GM19397 (cell line): ENCODE data around the gene CEBPZ.
"Not testable (repeated sequence)": the region's sequence is repeated elsewhere in the genome, so short reads cannot be mapped to it uniquely, and the experiment has no call there.

Source experiments
- ATAC-seq: cut with Tn5 transposase; IDR thresholded peaks from one replicate; pipeline ENCODE4 v1.9.1; 2021; ENCODE audit warnings: mild to moderate bottlenecking, moderate library complexity; ENCODE audit not compliant: unreplicated experiment

Gene CEBPZ, protein sequence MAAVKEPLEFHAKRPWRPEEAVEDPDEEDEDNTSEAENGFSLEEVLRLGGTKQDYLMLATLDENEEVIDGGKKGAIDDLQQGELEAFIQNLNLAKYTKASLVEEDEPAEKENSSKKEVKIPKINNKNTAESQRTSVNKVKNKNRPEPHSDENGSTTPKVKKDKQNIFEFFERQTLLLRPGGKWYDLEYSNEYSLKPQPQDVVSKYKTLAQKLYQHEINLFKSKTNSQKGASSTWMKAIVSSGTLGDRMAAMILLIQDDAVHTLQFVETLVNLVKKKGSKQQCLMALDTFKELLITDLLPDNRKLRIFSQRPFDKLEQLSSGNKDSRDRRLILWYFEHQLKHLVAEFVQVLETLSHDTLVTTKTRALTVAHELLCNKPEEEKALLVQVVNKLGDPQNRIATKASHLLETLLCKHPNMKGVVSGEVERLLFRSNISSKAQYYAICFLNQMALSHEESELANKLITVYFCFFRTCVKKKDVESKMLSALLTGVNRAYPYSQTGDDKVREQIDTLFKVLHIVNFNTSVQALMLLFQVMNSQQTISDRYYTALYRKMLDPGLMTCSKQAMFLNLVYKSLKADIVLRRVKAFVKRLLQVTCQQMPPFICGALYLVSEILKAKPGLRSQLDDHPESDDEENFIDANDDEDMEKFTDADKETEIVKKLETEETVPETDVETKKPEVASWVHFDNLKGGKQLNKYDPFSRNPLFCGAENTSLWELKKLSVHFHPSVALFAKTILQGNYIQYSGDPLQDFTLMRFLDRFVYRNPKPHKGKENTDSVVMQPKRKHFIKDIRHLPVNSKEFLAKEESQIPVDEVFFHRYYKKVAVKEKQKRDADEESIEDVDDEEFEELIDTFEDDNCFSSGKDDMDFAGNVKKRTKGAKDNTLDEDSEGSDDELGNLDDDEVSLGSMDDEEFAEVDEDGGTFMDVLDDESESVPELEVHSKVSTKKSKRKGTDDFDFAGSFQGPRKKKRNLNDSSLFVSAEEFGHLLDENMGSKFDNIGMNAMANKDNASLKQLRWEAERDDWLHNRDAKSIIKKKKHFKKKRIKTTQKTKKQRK

DNA sequence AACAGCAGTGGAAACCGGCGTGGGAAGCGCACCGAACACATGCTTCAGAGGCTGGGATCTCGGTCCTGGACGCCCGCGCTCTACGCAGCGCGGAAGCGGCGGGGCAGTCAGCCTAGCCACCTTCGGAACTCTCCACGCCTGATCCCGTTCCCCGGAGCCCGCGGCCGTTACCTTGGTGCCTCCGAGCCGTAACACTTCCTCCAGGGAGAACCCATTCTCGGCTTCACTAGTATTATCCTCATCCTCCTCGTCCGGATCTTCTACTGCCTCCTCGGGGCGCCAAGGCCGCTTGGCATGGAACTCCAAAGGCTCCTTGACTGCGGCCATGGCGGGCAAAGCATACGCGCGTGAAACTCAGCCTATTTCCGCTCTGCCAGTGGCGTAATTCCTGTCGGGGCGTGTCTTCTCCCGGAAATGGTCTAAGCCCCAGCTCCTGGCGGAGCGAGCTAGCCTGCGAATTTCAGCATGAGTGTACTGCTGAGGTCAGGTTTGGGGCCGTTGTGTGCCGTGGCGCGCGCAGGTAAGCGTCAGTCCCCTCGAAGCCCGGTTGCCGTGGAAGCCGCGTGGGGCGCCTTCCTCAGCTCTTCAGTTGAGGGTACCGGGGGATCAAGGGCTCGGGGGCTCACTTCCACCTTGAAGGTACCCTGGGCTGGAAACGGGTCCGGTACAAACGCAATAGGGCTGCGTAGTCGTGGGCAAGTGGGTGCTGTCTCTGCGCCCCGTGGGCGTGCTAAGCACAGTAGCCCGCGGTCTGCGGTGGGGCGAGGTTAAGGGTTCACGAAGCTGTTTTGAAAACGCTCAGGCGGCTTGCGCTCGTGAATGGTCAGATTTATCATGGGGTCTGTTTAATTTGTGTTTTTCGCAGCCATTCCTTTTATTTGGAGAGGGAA is at the start of gene CEBPZ, which contains the start of gene NDUFAF7:
Gene CEBPZ, minus strand, starts transcription at position 356 of the 890 bp plus-strand sequence. Its CDS starts 29 bp downstream, at position 327.
Gene NDUFAF7, plus strand, starts transcription at position 418 of the 890 bp plus-strand sequence. Its CDS starts 48 bp downstream, at position 466.
- ATAC-seq: peak; percentile 94

DNA sequence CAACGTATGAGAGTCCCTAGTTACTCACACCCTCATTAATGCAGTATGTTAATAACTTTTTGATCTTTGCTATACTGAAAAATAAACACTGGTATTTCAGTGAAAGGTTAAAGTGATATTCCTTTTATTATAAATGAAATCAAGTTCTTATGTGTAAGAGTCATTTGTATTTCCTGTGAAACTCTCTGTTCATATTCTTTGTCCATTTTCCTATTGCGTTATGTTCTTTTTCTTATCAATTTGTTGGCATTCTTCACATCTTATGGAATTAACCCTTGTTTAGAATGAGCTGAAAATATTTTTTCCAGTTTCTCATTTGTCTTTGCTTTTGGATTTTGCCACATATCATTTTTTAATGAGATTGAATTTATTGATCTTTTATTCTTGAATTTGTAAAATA is 44.9 kb upstream of the CEBPZ start:
- no peak for ATAC-seq

DNA sequence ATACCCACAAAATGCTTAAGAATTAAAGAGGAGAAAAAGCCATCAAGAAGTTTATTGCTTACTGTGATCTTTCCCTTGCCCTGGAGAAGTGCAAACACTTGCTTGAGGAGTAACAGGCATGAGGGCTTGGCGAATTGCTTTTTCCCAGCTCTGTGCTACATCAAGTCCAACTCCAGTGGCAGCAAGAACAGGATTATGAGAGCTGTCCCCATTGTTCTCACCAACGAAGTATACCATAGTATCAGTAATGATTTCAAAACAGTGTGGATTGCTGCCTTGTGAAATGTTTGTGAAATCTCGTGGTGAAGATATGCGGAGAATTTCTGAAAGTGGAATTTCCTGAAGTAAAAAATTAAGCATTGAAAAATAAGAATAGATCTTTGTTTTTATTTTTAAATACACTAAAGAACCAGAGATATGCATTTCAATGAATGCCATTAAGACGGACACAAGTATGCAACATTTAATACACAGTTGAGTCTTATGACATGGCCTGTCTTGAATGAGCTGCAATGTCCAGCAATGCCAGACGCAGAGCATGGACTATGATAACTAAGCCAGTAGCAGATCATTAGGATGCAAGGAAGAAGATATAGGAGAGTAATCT is 43.1 kb upstream of the CEBPZ start:
- ATAC-seq: no peak

DNA sequence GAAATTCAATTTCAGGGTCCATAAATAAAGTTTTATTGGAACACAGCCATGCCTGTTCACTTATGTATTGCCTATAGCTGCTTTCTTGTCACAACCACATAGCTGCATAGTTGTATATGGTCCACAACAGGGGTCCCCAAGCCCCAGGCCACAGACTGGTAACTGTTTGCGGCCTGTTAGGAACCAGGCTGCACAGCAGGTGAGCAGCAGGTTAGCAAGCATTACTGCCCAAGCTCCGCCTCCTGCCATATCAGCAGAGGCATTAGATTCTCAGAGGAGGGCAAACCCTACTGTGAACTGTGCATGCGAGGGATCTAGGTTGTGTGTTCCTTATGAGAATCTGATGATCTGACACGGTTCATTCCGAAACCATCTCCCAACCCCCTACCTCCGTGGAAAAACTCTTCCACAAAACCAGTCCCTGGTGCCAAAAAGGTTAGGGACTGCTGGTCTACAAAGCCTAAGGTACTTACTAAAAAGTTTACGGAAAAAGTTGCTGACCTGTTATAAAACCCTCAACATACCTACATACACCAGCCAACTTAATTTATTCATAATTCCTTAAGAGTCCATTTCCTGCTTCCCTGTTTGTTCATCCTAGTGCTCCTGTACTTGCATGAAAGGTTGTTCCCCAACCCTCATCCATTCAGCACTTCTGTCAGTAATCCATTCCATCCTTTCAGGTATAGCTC is 40.1 kb upstream of the CEBPZ start:
- no peak for ATAC-seq

DNA sequence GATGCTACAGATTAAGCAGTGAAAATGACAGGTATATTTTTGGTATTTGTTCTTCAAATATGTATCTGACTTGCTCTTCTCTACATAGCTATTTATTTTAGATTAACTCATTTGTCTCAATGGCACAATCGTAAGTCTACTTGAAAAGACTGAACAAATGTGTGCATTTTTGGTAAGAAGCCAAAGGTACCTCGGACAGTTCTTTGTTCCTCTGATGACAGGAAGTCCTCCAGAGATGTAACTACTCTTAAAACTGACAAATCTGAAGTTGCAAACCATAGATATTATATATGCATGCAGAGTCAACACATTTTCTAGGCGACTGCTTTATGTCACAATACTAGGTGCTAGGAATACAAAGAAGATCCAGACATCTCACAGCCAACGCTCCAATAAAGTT is 36.7 kb upstream of the CEBPZ start:
- ATAC-seq: no peak

DNA sequence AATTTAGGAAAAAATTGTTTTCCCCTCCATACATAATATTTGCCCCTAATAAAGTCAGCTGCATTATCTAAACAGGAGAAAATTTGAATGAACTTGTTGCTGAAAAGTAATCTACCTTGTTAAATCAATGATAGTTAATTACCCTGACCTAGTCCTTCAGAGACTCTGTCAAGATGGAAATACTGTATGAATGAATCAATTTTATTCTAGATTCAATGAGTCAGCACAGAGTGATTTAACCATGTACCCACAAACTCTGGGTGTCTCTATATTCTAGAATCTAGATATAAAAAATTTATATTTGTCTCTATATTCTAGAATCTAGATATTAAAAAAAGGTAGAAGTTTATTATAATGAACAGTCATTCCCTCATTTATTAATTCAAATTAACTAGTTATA is 36.3 kb upstream of the CEBPZ start:
- ATAC-seq: no peak

DNA sequence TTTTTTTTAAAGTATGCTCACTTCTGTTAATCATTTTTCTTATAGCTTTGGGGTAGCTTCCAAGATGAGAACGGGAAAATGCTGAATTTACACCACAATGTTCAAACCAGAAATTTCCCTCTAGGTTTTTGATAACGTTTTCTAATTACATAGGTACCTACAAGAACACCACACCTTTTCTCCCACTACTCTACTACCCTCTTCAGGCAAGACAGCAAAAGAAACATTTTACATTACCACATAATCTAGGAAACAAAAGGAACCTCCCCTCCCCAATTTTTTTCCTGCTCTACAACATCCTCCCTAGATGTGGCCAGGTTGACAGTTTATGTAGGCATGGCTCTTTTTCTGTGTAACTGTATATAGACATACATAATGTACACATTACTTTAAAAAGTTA is 32.4 kb upstream of the CEBPZ start:
- no peak for ATAC-seq

DNA sequence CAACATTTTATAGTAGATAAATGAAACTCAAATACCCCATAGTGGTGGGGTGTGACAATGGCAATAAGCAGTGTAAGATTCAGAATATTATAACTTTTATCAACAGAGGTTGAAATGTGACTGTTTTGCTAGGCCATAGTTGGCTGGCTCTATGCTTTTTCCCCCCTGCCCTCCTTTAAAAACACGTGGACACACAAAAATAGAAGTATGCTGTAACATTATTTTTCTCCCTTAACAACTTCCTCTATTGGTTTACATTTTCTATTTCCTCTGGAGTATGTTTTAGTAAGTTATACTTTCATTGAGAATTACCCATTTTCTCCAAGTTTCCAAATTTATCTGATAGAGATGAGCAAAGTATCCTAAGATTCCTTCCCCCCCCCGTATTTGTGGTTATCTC is 31.1 kb upstream of the CEBPZ start:
- ATAC-seq: no peak

DNA sequence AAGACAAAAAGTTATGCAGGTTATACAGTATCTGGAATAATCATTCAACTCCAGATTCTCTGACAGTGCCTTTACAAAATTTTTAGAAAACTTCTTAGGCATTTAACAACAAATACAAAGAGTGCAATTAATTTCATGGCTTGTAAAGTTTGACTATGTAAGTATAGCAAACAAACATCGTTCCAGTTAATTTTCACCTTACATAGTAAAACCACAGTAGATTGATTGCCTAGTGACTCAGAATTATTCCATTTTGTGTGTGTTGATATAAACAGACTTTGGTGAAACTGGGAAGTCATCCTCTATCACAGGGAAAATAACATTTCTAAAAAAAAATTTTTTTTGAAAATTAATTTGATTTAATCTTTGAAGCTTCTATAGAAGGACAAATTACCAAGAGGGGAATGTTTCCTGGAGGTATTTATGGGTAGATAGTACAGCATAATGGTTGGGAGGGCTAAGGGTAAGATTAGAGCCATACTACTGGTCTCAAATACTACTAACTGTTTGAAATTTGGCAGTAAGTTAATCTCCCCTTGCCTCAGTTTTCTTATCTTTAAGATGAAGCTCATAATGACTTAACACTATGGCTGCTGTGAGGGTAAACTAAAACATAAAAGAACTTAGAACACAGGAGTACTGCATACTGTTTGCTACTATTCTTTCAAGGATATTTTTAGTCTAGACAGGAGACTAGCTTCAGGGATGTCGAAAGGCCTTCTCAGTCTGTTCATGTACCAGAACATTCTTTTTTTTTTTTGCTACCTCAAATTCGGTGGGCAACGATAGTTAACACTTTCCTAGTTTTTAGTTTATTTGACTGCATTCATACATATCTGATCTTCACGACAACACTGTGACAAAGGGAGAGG is 19.7 kb upstream of the CEBPZ start:
- ATAC-seq: no peak

DNA sequence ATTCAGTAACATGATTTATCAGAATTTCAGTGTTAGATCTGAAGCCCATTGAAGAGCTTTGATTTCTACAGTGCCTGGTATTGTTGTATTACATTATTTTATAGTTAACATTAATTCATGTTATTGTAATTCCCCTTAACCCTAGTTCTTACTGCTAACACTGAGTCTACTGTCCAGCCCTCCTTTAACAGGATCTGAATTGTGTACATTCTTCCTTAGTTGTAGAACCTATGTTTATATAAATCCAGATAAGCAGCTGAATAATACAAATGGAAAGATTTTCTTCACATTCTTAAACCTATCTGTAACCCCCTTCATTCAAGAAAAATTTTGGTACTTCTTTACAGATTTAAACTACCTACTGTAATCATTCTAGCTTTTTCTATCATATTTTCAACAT is 14.8 kb upstream of the CEBPZ start:
- no peak for ATAC-seq

DNA sequence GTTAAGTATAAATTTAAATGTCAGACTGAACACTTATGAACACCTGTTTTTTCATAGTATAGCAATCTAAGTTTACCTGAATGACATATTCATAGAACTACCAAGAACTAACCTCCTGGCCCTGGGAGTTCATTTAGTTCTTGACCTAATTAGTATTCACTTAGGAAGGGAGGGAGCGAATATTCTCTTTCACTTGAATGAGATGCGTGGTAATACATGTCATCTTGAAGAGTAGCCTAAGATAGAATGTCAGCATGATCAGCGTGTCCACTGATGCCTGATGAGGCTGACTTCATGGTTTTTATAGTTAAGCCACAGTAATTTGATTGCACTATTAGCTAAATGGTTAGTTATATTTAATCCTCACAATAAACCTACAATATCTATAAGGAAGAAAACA is 13.4 kb upstream of the CEBPZ start:
- no peak for ATAC-seq

DNA sequence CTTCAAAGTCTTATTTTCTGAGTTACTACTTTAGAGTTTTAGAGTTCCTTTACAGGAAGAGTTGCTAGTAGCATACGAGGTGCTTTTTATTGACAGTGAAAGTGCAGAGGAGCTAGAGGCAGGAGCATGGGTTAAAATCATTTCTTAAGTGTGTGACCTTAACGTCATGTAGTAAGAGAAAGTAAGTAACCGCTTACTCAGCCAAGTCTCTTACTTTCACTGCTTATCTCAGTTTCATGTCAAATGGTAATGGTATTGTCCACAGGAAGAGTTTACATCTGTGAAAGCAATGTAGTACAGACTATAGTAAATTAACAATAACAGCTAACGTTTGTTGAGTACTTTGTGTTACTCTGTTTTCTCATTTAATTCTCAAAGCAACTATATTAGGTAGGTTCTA is 12.6 kb upstream of the CEBPZ start:
- ATAC-seq: no peak

DNA sequence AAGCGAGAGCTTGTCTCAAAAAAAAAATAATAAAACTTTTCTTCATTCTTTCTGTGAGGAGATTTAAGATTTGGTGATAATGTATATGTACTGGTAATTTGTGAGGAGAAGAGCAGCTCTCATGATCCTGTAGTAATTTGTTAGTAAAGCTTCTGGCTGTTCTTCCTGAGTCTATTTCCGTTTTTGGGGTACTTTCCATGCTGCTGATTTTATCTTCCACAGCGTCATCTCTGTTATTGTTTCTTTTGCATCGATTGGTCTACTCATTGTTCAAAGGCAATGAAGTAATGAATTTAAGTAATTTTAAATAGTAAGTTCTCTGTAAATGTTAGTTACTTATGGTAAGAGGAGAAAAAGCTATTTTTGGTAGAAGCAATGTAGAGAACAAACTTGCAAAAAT is 12.0 kb upstream of the CEBPZ start:
- no peak for ATAC-seq

DNA sequence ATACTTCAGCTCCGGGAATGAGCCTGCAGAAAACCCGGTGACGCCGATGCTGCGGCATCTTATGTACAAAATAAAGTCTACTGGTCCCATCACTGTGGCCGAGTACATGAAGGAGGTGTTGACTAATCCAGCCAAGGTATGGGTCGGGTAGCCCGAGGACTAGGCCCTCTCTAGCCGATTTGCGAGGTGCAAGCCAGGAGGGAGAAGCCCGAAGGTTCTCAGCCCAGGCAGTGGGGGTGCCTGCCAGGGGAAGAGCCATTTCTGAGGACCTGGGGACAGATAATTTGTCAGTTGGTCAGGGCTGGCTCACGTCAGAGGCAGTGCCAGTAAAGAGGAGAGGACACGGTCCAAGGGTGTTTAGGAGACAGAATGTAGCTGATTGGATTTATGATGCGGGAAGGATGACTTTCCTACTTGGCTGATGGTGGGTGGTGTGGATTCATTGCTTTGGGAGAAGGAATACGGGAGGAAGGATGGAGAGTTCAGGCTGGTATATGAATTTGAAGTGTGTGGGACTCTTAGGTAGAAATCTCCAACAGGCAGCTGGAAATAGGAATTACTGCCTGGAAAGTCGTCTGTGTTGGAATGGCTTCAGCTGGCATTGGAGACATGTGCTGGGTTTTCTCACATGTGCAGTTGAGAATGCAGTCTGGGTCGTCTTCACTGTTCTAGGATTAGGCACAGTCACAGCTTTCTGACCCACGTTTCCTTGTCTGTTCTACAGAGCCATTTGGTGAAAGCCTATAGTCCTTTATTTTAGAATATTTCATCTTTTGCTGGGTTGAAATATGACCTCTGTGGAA is 936 bp upstream of the CEBPZ start:
- ATAC-seq: no peak

DNA sequence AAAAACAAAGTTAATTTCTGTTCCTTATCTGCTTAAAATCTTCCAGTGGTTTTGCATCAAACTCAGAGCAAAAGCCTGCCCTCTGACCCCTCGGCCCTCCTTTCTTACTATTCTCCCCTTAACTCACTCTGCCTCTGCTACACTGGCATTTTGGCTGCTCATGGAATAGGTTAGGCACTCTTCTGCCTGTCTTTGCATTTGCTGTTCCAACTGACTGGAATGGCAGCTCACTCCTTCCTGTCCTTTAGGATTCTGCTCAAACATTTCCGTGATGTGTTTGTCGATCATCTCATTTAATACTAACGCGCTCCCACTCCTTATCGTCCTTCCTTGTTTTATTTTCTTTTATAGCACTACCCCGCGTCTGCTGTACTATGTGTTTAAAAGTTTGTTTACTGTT is 815 bp downstream of the CEBPZ start:
- ATAC-seq: no peak

DNA sequence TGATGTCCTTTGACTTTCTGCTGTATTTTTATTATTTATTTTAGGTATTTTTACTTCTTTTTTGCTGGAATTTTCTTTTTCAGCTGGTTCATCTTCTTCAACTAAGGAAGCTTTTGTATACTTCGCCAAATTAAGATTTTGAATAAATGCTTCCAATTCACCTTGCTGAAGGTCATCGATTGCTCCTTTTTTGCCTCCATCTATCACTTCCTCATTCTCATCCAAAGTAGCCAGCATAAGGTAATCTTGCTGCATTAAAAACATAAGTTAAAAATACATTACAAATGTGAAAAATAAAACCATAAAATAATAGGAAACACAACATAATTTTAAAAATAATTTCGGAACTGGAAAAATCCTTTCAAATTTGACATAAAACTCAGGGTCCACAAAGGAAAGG is 2.6 kb downstream of the CEBPZ start:
- ATAC-seq: no peak

DNA sequence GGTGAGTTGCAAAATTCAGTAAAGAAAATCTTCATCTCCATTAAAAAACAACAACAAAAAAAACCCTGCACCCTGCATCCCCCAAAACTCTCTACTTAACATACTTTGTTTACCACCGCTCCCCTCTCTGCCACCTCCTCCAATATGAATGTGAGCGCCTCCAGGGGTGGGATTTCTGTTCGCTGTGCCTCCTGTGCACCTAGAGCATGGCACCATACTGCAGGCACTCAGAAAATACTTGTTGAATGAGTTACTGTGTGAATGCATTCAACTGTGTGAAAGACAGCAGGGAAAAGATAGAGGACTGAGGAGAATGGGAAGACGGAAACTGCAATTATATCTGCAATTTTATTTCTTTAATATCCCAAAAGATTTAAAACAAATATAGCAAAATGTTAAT is 4.5 kb downstream of the CEBPZ start:
- ATAC-seq: no peak

DNA sequence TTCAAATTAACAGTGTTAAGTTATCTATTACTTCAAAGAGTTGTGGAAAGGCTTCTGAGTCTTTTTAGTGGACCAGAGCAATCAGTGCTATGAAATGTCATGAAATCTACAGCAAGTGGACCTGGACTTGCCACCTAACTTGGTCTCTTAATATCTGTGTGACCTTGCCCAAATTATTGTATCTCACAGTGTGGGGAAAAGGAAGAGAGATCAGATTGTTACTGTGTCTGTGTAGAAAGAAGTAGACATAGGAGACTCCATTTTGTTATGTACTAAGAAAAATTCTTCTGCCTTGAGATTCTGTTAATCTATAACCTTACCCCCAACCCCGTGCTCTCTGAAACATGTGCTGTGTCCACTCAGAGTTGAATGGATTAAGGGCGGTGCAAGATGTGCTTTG is 6.3 kb downstream of the CEBPZ start:
- ATAC-seq: not testable (repeated sequence)
